Measurements from ENCODE around the gene TMEM238. TPM values are rescaled to one million over a fixed set of nuclear protein-coding genes. Genes with fewer than 3 reads are reported as not detected.

TMEM238 gene
- total and polyA plus RNA-seq, 10 of the 15 experiments (the other 5 are each of a cell fraction or from before 2014, with no cell fraction given), result 0.05 to 16.9 (median 0.58) TPM; not detected in 1

- TF ChIP-seq, protein P1, sequence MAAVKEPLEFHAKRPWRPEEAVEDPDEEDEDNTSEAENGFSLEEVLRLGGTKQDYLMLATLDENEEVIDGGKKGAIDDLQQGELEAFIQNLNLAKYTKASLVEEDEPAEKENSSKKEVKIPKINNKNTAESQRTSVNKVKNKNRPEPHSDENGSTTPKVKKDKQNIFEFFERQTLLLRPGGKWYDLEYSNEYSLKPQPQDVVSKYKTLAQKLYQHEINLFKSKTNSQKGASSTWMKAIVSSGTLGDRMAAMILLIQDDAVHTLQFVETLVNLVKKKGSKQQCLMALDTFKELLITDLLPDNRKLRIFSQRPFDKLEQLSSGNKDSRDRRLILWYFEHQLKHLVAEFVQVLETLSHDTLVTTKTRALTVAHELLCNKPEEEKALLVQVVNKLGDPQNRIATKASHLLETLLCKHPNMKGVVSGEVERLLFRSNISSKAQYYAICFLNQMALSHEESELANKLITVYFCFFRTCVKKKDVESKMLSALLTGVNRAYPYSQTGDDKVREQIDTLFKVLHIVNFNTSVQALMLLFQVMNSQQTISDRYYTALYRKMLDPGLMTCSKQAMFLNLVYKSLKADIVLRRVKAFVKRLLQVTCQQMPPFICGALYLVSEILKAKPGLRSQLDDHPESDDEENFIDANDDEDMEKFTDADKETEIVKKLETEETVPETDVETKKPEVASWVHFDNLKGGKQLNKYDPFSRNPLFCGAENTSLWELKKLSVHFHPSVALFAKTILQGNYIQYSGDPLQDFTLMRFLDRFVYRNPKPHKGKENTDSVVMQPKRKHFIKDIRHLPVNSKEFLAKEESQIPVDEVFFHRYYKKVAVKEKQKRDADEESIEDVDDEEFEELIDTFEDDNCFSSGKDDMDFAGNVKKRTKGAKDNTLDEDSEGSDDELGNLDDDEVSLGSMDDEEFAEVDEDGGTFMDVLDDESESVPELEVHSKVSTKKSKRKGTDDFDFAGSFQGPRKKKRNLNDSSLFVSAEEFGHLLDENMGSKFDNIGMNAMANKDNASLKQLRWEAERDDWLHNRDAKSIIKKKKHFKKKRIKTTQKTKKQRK (IDR thresholded peaks at IDR 0.05; ENCODE audit: low read depth, low read length), result no peak
- TF ChIP-seq USF1 (IDR thresholded peaks at IDR 0.05; ENCODE audit: borderline replicate concordance, extremely low read length, insufficient read depth, low read depth, low read length) (peak; percentile 85), SUZ12 (IDR thresholded peaks at IDR 0.05; ENCODE audit: unreplicated experiment) (no peak), CTCF (IDR thresholded peaks at IDR 0.05 in 2 of 3, conservative IDR thresholded peaks at IDR 0.05 in 1 of 3; ENCODE audit: control insufficient read depth in 2 of 3, extremely low read depth in 1 of 3, insufficient read depth in 1 of 3, low read depth in 3 of 3, low read length in 3 of 3) (no peak), TARDBP (IDR thresholded peaks at IDR 0.05; ENCODE audit: borderline replicate concordance) (no peak), ESRRA (IDR thresholded peaks at IDR 0.05; ENCODE audit: low read length) (no peak), MEF2A (IDR thresholded peaks at IDR 0.05; ENCODE audit: insufficient read depth, low read depth, low read length) (0 out of 2 replicates have a peak, but pooled peaks have one; percentile 25), FOXK2 (IDR thresholded peaks at IDR 0.05) (no peak), SUPT20H (IDR thresholded peaks at IDR 0.05; ENCODE audit: borderline replicate concordance, control insufficient read depth, low read depth, low read length) (no peak), POLR2AphosphoS2 (IDR thresholded peaks at IDR 0.05; ENCODE audit: low read depth, low read length) (no peak), NBN (IDR thresholded peaks at IDR 0.05) (peak; percentile 89; the same call in 1 of the 2 replicates), NFIC (IDR thresholded peaks at IDR 0.05; ENCODE audit: low read depth, low read length) (no peak), GABPA (IDR thresholded peaks at IDR 0.05; ENCODE audit: low read depth) (no peak), SRF (IDR thresholded peaks at IDR 0.05; ENCODE audit: low read depth in 2 of 2, low read length in 2 of 2) (no peak), EZH2 (IDR thresholded peaks at IDR 0.05; ENCODE audit: borderline replicate concordance, control insufficient read depth, low read depth, low read length) (no peak), RELA (IDR thresholded peaks at IDR 0.05; ENCODE audit: borderline replicate concordance, partially characterized antibody) (peak; percentile 77), GATAD2B (conservative IDR thresholded peaks at IDR 0.05; ENCODE audit: low read depth) (peak; percentile 13; the same call in 1 of the 2 replicates), SMAD1 (IDR thresholded peaks at IDR 0.05; ENCODE audit: low read depth, partially characterized antibody) (peak; percentile 31), RAD51 (IDR thresholded peaks at IDR 0.05) (peak; percentile 93)
- TF ChIP-seq, protein P2, sequence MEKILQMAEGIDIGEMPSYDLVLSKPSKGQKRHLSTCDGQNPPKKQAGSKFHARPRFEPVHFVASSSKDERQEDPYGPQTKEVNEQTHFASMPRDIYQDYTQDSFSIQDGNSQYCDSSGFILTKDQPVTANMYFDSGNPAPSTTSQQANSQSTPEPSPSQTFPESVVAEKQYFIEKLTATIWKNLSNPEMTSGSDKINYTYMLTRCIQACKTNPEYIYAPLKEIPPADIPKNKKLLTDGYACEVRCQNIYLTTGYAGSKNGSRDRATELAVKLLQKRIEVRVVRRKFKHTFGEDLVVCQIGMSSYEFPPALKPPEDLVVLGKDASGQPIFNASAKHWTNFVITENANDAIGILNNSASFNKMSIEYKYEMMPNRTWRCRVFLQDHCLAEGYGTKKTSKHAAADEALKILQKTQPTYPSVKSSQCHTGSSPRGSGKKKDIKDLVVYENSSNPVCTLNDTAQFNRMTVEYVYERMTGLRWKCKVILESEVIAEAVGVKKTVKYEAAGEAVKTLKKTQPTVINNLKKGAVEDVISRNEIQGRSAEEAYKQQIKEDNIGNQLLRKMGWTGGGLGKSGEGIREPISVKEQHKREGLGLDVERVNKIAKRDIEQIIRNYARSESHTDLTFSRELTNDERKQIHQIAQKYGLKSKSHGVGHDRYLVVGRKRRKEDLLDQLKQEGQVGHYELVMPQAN (conservative IDR thresholded peaks at IDR 0.05), result no peak
These were observed 23.9 kb upstream of the TMEM238 start (continued) for GRCh38 chr19:55407800-55408532.
